Calu3 (cell line): ENCODE measurements around the gene LYZL6. TPM values are rescaled to one million over a fixed set of nuclear protein-coding genes. Genes with fewer than 3 reads are reported as not detected.
A peak's percentile ranks its signal among the peaks of the same experiment; 100 is the strongest.

Experiments
- BruUV-seq: library from RNA; stranded (reverse); fragments of 400-500 nt; replicated peaks from 2 replicates; lab custom pipeline; 2021; lab: Mats Ljungman, UMichigan
- CTCF ChIA-PET: fragments of 300-600 bp; sonication (Branson Sonifier 250); formaldehyde crosslinking; loops from one replicate; lab custom pipeline; 2022; ENCODE audit warnings: antibody characterized with exemption; lab: Charles Lee
- DNase-seq: peaks from one replicate; pipeline ENCODE4 v3.0.0; 2022
- H3K27ac Mint-ChIP-seq: one replicate; pipeline ENCODE4 v1.8.0; 2022; ENCODE audit warnings: mixed read lengths; ENCODE audit not compliant: unreplicated experiment
- H3K27me3 Mint-ChIP-seq: one replicate; pipeline ENCODE4 v1.8.0; 2022; ENCODE audit warnings: mixed read lengths; ENCODE audit not compliant: unreplicated experiment
- H3K36me3 Mint-ChIP-seq: one replicate; pipeline ENCODE4 v1.8.0; 2022; ENCODE audit warnings: mild to moderate bottlenecking, moderate library complexity, mixed read lengths; ENCODE audit not compliant: insufficient read depth, unreplicated experiment
- H3K4me1 Mint-ChIP-seq: one replicate; pipeline ENCODE4 v1.8.0; 2022; ENCODE audit warnings: mild to moderate bottlenecking, low read depth, mixed read lengths; ENCODE audit not compliant: unreplicated experiment
- H3K4me3 Mint-ChIP-seq: one replicate; pipeline ENCODE4 v1.8.0; 2022; ENCODE audit warnings: mild to moderate bottlenecking, low read depth, moderate library complexity, mixed read lengths; ENCODE audit not compliant: unreplicated experiment
- H3K9me3 Mint-ChIP-seq: one replicate; pipeline ENCODE4 v1.8.0; 2022; ENCODE audit warnings: low read depth, mixed read lengths; ENCODE audit not compliant: unreplicated experiment
- CTCF ChIP-seq: fragments of 200-600 bp; IDR thresholded peaks from one replicate; pipeline ENCODE4 v1.8.0; 2022; ENCODE audit warnings: antibody characterized with exemption; ENCODE audit not compliant: unreplicated experiment
- intact Hi-C: fragments of 100-400 bp; cut with micrococcal nuclease; formaldehyde crosslinking; loops from one replicate; pipeline ENCODE4 v1.10.0; 2022; ENCODE audit not compliant: unreplicated experiment
- total RNA-seq: library from RNA; stranded (reverse); gene quantifications from 2 replicates; pipeline ENCODE4 v1.2.3, GENCODE V29; 2022

LYZL6 gene
- total RNA-seq, 1 experiment from 2014 or later = not detected

- no peak for DNase-seq
- CTCF ChIA-PET = interaction anchor here (0.6 kb wide), 1 partner anchor 9 kb away, joined by 3 read pairs; no protein-coding TSS in a partner anchor
- H3K4me1 Mint-ChIP-seq = peaks cover 14% of the 10 kb centered on the region
- H3K27ac Mint-ChIP-seq = no peak overlapping the region
- H3K9me3 Mint-ChIP-seq = no peaks in the 10 kb centered on the region
- H3K4me3 Mint-ChIP-seq = no peak overlapping the region
- no peak for TF ChIP-seq CTCF
- no peaks in the 10 kb centered on the region for H3K27me3 Mint-ChIP-seq
- peaks cover 6% of the 10 kb centered on the region for H3K36me3 Mint-ChIP-seq
- no TSS peak for BruUV-seq
- intact Hi-C loops = no loop called here
These were observed 52.2 kb downstream of the LYZL6 start for GRCh38 chr17:35891269-35891668.

- CTCF ChIA-PET = interaction anchor here (0.8 kb wide), 1 partner anchor 36 kb away, joined by 4 read pairs; no protein-coding TSS in a partner anchor
- intact Hi-C loops = no loop called here
- Mint-ChIP-seq H3K4me3 (no peak overlapping the region), H3K27ac (no peak overlapping the region), H3K4me1 (peaks cover 14% of the 10 kb centered on the region), H3K36me3 (peaks cover 6% of the 10 kb centered on the region), H3K27me3 (no peaks in the 10 kb centered on the region), H3K9me3 (no peaks in the 10 kb centered on the region)
- no TSS peak for BruUV-seq
- DNase-seq = no peak
- TF ChIP-seq CTCF = no peak
These were observed 52.7 kb downstream of the LYZL6 start for GRCh38 chr17:35890774-35891155.

GRCh38 chr17:35889818-35890773 is 53.4 kb downstream of the LYZL6 start:
- H3K36me3 Mint-ChIP-seq = peaks cover 6% of the 10 kb centered on the region
- H3K9me3 Mint-ChIP-seq = no peaks in the 10 kb centered on the region
- no peak overlapping the region for H3K4me3 Mint-ChIP-seq
- CTCF ChIA-PET = interaction anchor here (0.8 kb wide), 1 partner anchor 37 kb away, joined by 4 read pairs; no protein-coding TSS in a partner anchor
- intact Hi-C loops = no loop called here
- H3K27me3 Mint-ChIP-seq = no peaks in the 10 kb centered on the region
- H3K4me1 Mint-ChIP-seq = peaks cover 14% of the 10 kb centered on the region
- H3K27ac Mint-ChIP-seq = peak overlapping the region; percentile 54
- no TSS peak for BruUV-seq
- no peak for TF ChIP-seq CTCF
- peak; percentile 13 for DNase-seq

GRCh38 chr17:35889241-35889640 is 54.3 kb downstream of the LYZL6 start:
- CTCF ChIA-PET = interaction anchor here (0.6 kb wide), 1 partner anchor 9 kb away, joined by 4 read pairs; no protein-coding TSS in a partner anchor
- Mint-ChIP-seq H3K4me3 (no peak overlapping the region), H3K9me3 (no peaks in the 10 kb centered on the region), H3K27ac (no peak overlapping the region), H3K27me3 (no peaks in the 10 kb centered on the region), H3K4me1 (peaks cover 14% of the 10 kb centered on the region), H3K36me3 (peaks cover 6% of the 10 kb centered on the region)
- TF ChIP-seq CTCF = no peak
- BruUV-seq = no TSS peak
- intact Hi-C loops = no loop called here
- no peak for DNase-seq

Other genes with a start within 250 kb of the LYZL6 start
- 0.95 and 1.4 TPM in 2 replicates for gene RASL10B, start 212.1 kb downstream of the LYZL6 start, total RNA-seq
- not detected in 2 replicates for gene GAS2L2, start 190.5 kb downstream of the LYZL6 start, total RNA-seq
- gene C17orf50, start 182.8 kb downstream of the LYZL6 start, total RNA-seq = not detected in 2 replicates
- not detected in 2 replicates for gene MMP28, start 148.1 kb downstream of the LYZL6 start, total RNA-seq
- 284 and 286 TPM in 2 replicates for gene TAF15, start 134.2 kb downstream of the LYZL6 start, total RNA-seq
- gene HEATR9, start 74.8 kb downstream of the LYZL6 start, total RNA-seq = not detected in 2 replicates
- 7.0 and 28.7 TPM in 2 replicates for gene CCL5, start 63.4 kb downstream of the LYZL6 start, total RNA-seq
- gene RDM1, start 12.9 kb downstream of the LYZL6 start, total RNA-seq = 6.2 and 6.5 TPM in 2 replicates
- not detected in 2 replicates for gene CCL16, start 37.8 kb upstream of the LYZL6 start, total RNA-seq
- not detected in 2 replicates for gene CCL14, start 43.0 kb upstream of the LYZL6 start, total RNA-seq
- gene CCL15, start 57.8 kb upstream of the LYZL6 start, total RNA-seq = 0.42 TPM in 1 of 2 replicates, not detected in the other
- gene CCL23, start 74.3 kb upstream of the LYZL6 start, total RNA-seq = not detected in 2 replicates
- not detected in 2 replicates for gene CCL18, start 120.6 kb upstream of the LYZL6 start, total RNA-seq
- gene CCL3, start 146.4 kb upstream of the LYZL6 start, total RNA-seq = not detected in 2 replicates
- gene CCL4, start 160.1 kb upstream of the LYZL6 start, total RNA-seq = not detected in 2 replicates
- 71.6 and 73.5 TPM in 2 replicates for gene TBC1D3B, start 232.9 kb upstream of the LYZL6 start, total RNA-seq